Measurements from ENCODE around the gene AVP.
"Not testable (repeated sequence)": the region's sequence is repeated elsewhere in the genome, so short reads cannot be mapped to it uniquely, and the experiment has no call there.

The AVP gene

GRCh38 chr20:3084283-3084985, at the start of gene AVP:
Gene AVP, minus strand, starts transcription at chr20:3084724. Its CDS starts 50 bp downstream, at chr20:3084674.
- H3K4me3 ChIP-seq (ENCODE audit: low read length): no peak within 1 kb of the TSS
- TF ChIP-seq ZNF274 (IDR thresholded peaks at IDR 0.05; ENCODE audit: low read depth, low read length): no peak

GRCh38 chr20:3134151-3134550, 49.6 kb upstream of the AVP start:
- H3K4me3 ChIP-seq (ENCODE audit: low read length): no peak overlapping the region
- TF ChIP-seq ZNF274 (IDR thresholded peaks at IDR 0.05; ENCODE audit: low read depth, low read length): no peak

- no peak overlapping the region for H3K4me3 ChIP-seq (ENCODE audit: low read length)
- no peak for TF ChIP-seq ZNF274 (IDR thresholded peaks at IDR 0.05; ENCODE audit: low read depth, low read length)
Measured at GRCh38 chr20:3133155-3133554, 48.6 kb upstream of the AVP start.

- H3K4me3 ChIP-seq (ENCODE audit: low read length): no peak overlapping the region
- no peak for TF ChIP-seq ZNF274 (IDR thresholded peaks at IDR 0.05; ENCODE audit: low read depth, low read length)
Measured at GRCh38 chr20:3130051-3130600, 45.6 kb upstream of the AVP start.

GRCh38 chr20:3129094-3129493, 44.6 kb upstream of the AVP start:
- no peak overlapping the region for H3K4me3 ChIP-seq (ENCODE audit: low read length)
- no peak for TF ChIP-seq ZNF274 (IDR thresholded peaks at IDR 0.05; ENCODE audit: low read depth, low read length)

- no peak for TF ChIP-seq ZNF274 (IDR thresholded peaks at IDR 0.05; ENCODE audit: low read depth, low read length)
Measured at GRCh38 chr20:3128275-3128984, 43.9 kb upstream of the AVP start.

GRCh38 chr20:3126527-3126859, 42.0 kb upstream of the AVP start:
- no peak for TF ChIP-seq ZNF274 (IDR thresholded peaks at IDR 0.05; ENCODE audit: low read depth, low read length)
- H3K4me3 ChIP-seq (ENCODE audit: low read length): no peak overlapping the region

More at GRCh38 chr20:3128275-3128984, 43.9 kb upstream of the AVP start:
- H3K4me3 ChIP-seq (ENCODE audit: low read length): no peak overlapping the region

- not testable (repeated sequence) for H3K4me3 ChIP-seq (ENCODE audit: low read length)
Measured at GRCh38 chr20:3125776-3126526, 41.4 kb upstream of the AVP start.

GRCh38 chr20:3124773-3125560, 40.4 kb upstream of the AVP start:
- not testable (repeated sequence) for H3K4me3 ChIP-seq (ENCODE audit: low read length)

GRCh38 chr20:3124163-3124562, 39.6 kb upstream of the AVP start:
- H3K4me3 ChIP-seq (ENCODE audit: low read length): not testable (repeated sequence)

- no peak overlapping the region for H3K4me3 ChIP-seq (ENCODE audit: low read length)
- TF ChIP-seq ZNF274 (IDR thresholded peaks at IDR 0.05; ENCODE audit: low read depth, low read length): no peak
Measured at GRCh38 chr20:3123542-3123941, 39.0 kb upstream of the AVP start.

- TF ChIP-seq ZNF274 (IDR thresholded peaks at IDR 0.05; ENCODE audit: low read depth, low read length): no peak
- H3K4me3 ChIP-seq (ENCODE audit: low read length): no peak overlapping the region
Measured at GRCh38 chr20:3121955-3122610, 37.6 kb upstream of the AVP start.

- no peak for TF ChIP-seq ZNF274 (IDR thresholded peaks at IDR 0.05; ENCODE audit: low read depth, low read length)
- H3K4me3 ChIP-seq (ENCODE audit: low read length): no peak overlapping the region
Measured at GRCh38 chr20:3121271-3121911, 36.9 kb upstream of the AVP start.

Measured in GM08714 (cell line).